HEK293 (cell line): ENCODE results near the gene FGFR3.

Experiments used
- IKZF3 ChIP-seq: fragments of 450-650 bp; IDR thresholded peaks from 2 replicates; pipeline ENCODE4 v1.5.0; 2018; ENCODE audit warnings: missing biosample characterization, mild to moderate bottlenecking, missing genetic modification characterization, moderate library complexity
- SALL2 ChIP-seq: fragments of 450-650 bp; formaldehyde crosslinking; IDR thresholded peaks from 2 replicates; pipeline ENCODE4 v1.5.0; 2017; ENCODE audit warnings: missing biosample characterization, mild to moderate bottlenecking, missing genetic modification characterization, borderline replicate concordance
- SCRT1 ChIP-seq: fragments of 450-650 bp; formaldehyde crosslinking; IDR thresholded peaks from 2 replicates; pipeline ENCODE4 v1.5.1; 2016; ENCODE audit warnings: missing biosample characterization, missing genetic modification characterization, borderline replicate concordance
- TRIM28 ChIP-seq: IDR thresholded peaks from 2 replicates; pipeline ENCODE4 v1.6.1; 2011; ENCODE audit warnings: low read length, control low read depth, borderline replicate concordance
- YY1 ChIP-seq: fragments of 450-650 bp; formaldehyde crosslinking; IDR thresholded peaks from 2 replicates; pipeline ENCODE4 v1.5.1; 2018; ENCODE audit warnings: missing biosample characterization, missing genetic modification characterization
- ZNF16 ChIP-seq: fragments of 450-650 bp; formaldehyde crosslinking; IDR thresholded peaks from 2 replicates; pipeline ENCODE4 v1.5.1; 2016; ENCODE audit warnings: low read depth, missing biosample characterization, missing genetic modification characterization
- ZNF558 ChIP-seq: fragments of 450-650 bp; formaldehyde crosslinking; IDR thresholded peaks from 2 replicates; pipeline ENCODE4 v1.5.1; 2016; ENCODE audit warnings: missing biosample characterization, missing genetic modification characterization
- ZNF792 ChIP-seq: fragments of 450-650 bp; formaldehyde crosslinking; IDR thresholded peaks from 2 replicates; pipeline ENCODE4 v1.5.1; 2016; ENCODE audit warnings: missing biosample characterization, missing genetic modification characterization
- TF ChIP-seq, protein P1 (sequence below): fragments of 450-650 bp; formaldehyde crosslinking; IDR thresholded peaks from 2 replicates; pipeline ENCODE4 v1.5.1; 2016; ENCODE audit warnings: missing biosample characterization, missing genetic modification characterization
- TF ChIP-seq, protein P2 (sequence below): fragments of 450-650 bp; formaldehyde crosslinking; IDR thresholded peaks from 2 replicates; pipeline ENCODE4 v1.5.1; 2016; ENCODE audit warnings: missing biosample characterization, missing genetic modification characterization
- TF ChIP-seq, protein P3 (sequence below): fragments of 450-650 bp; formaldehyde crosslinking; IDR thresholded peaks from 2 replicates; pipeline ENCODE4 v1.5.1; 2016; ENCODE audit warnings: missing biosample characterization, missing genetic modification characterization
- TF ChIP-seq, protein P4 (sequence below): fragments of 450-650 bp; formaldehyde crosslinking; IDR thresholded peaks from 2 replicates; pipeline ENCODE4 v1.5.1; 2016; ENCODE audit warnings: missing biosample characterization, missing genetic modification characterization, borderline replicate concordance
- TF ChIP-seq, protein P5 (sequence below): fragments of 450-650 bp; formaldehyde crosslinking; IDR thresholded peaks from 2 replicates; pipeline ENCODE4 v1.5.1; 2016; ENCODE audit warnings: missing biosample characterization, missing genetic modification characterization

DNA sequence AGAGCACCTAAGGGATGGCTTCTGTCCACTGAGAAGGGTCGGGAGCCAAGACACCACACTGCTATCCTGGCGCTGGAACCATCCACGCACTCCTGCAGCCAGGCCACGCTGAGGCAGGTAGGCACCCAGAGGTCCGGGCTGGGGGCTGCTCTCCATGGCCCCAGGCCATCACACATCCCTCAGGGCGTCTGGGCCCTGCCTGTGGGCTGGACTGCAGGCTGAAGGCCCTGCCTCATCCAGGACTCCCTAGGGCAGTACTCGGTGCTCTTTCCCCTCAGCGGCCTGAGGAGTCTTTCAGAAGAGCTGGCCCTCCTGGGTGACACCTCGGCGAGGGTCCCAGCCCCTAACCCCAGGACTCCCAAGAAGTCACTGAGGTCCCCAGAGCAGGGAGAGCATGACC lies 17.7 kb downstream of the FGFR3 start:
- TF ChIP-seq IKZF3 (no peak), ZNF792 (tag by site-specific recombination) (no peak), TRIM28 (no peak), SCRT1 (tag by site-specific recombination) (no peak), YY1 (no peak), ZNF558 (no peak), ZNF16 (tag by site-specific recombination) (no peak), SALL2 (tag by site-specific recombination) (no peak)
- TF ChIP-seq, protein P1, sequence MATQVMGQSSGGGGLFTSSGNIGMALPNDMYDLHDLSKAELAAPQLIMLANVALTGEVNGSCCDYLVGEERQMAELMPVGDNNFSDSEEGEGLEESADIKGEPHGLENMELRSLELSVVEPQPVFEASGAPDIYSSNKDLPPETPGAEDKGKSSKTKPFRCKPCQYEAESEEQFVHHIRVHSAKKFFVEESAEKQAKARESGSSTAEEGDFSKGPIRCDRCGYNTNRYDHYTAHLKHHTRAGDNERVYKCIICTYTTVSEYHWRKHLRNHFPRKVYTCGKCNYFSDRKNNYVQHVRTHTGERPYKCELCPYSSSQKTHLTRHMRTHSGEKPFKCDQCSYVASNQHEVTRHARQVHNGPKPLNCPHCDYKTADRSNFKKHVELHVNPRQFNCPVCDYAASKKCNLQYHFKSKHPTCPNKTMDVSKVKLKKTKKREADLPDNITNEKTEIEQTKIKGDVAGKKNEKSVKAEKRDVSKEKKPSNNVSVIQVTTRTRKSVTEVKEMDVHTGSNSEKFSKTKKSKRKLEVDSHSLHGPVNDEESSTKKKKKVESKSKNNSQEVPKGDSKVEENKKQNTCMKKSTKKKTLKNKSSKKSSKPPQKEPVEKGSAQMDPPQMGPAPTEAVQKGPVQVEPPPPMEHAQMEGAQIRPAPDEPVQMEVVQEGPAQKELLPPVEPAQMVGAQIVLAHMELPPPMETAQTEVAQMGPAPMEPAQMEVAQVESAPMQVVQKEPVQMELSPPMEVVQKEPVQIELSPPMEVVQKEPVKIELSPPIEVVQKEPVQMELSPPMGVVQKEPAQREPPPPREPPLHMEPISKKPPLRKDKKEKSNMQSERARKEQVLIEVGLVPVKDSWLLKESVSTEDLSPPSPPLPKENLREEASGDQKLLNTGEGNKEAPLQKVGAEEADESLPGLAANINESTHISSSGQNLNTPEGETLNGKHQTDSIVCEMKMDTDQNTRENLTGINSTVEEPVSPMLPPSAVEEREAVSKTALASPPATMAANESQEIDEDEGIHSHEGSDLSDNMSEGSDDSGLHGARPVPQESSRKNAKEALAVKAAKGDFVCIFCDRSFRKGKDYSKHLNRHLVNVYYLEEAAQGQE (tag by site-specific recombination) = no peak
- TF ChIP-seq, protein P2, sequence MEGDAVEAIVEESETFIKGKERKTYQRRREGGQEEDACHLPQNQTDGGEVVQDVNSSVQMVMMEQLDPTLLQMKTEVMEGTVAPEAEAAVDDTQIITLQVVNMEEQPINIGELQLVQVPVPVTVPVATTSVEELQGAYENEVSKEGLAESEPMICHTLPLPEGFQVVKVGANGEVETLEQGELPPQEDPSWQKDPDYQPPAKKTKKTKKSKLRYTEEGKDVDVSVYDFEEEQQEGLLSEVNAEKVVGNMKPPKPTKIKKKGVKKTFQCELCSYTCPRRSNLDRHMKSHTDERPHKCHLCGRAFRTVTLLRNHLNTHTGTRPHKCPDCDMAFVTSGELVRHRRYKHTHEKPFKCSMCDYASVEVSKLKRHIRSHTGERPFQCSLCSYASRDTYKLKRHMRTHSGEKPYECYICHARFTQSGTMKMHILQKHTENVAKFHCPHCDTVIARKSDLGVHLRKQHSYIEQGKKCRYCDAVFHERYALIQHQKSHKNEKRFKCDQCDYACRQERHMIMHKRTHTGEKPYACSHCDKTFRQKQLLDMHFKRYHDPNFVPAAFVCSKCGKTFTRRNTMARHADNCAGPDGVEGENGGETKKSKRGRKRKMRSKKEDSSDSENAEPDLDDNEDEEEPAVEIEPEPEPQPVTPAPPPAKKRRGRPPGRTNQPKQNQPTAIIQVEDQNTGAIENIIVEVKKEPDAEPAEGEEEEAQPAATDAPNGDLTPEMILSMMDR (tag by site-specific recombination) = no peak
- TF ChIP-seq, protein P3, sequence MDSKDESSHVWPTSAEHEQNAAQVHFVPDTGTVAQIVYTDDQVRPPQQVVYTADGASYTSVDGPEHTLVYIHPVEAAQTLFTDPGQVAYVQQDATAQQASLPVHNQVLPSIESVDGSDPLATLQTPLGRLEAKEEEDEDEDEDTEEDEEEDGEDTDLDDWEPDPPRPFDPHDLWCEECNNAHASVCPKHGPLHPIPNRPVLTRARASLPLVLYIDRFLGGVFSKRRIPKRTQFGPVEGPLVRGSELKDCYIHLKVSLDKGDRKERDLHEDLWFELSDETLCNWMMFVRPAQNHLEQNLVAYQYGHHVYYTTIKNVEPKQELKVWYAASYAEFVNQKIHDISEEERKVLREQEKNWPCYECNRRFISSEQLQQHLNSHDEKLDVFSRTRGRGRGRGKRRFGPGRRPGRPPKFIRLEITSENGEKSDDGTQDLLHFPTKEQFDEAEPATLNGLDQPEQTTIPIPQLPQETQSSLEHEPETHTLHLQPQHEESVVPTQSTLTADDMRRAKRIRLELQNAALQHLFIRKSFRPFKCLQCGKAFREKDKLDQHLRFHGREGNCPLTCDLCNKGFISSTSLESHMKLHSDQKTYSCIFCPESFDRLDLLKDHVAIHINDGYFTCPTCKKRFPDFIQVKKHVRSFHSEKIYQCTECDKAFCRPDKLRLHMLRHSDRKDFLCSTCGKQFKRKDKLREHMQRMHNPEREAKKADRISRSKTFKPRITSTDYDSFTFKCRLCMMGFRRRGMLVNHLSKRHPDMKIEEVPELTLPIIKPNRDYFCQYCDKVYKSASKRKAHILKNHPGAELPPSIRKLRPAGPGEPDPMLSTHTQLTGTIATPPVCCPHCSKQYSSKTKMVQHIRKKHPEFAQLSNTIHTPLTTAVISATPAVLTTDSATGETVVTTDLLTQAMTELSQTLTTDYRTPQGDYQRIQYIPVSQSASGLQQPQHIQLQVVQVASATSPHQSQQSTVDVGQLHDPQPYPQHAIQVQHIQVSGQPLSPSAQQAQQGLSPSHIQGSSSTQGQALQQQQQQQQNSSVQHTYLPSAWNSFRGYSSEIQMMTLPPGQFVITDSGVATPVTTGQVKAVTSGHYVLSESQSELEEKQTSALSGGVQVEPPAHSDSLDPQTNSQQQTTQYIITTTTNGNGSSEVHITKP = no peak
- TF ChIP-seq, protein P4, sequence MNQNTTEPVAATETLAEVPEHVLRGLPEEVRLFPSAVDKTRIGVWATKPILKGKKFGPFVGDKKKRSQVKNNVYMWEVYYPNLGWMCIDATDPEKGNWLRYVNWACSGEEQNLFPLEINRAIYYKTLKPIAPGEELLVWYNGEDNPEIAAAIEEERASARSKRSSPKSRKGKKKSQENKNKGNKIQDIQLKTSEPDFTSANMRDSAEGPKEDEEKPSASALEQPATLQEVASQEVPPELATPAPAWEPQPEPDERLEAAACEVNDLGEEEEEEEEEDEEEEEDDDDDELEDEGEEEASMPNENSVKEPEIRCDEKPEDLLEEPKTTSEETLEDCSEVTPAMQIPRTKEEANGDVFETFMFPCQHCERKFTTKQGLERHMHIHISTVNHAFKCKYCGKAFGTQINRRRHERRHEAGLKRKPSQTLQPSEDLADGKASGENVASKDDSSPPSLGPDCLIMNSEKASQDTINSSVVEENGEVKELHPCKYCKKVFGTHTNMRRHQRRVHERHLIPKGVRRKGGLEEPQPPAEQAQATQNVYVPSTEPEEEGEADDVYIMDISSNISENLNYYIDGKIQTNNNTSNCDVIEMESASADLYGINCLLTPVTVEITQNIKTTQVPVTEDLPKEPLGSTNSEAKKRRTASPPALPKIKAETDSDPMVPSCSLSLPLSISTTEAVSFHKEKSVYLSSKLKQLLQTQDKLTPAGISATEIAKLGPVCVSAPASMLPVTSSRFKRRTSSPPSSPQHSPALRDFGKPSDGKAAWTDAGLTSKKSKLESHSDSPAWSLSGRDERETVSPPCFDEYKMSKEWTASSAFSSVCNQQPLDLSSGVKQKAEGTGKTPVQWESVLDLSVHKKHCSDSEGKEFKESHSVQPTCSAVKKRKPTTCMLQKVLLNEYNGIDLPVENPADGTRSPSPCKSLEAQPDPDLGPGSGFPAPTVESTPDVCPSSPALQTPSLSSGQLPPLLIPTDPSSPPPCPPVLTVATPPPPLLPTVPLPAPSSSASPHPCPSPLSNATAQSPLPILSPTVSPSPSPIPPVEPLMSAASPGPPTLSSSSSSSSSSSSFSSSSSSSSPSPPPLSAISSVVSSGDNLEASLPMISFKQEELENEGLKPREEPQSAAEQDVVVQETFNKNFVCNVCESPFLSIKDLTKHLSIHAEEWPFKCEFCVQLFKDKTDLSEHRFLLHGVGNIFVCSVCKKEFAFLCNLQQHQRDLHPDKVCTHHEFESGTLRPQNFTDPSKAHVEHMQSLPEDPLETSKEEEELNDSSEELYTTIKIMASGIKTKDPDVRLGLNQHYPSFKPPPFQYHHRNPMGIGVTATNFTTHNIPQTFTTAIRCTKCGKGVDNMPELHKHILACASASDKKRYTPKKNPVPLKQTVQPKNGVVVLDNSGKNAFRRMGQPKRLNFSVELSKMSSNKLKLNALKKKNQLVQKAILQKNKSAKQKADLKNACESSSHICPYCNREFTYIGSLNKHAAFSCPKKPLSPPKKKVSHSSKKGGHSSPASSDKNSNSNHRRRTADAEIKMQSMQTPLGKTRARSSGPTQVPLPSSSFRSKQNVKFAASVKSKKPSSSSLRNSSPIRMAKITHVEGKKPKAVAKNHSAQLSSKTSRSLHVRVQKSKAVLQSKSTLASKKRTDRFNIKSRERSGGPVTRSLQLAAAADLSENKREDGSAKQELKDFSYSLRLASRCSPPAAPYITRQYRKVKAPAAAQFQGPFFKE (tag by site-specific recombination) = no peak
- TF ChIP-seq, protein P5, sequence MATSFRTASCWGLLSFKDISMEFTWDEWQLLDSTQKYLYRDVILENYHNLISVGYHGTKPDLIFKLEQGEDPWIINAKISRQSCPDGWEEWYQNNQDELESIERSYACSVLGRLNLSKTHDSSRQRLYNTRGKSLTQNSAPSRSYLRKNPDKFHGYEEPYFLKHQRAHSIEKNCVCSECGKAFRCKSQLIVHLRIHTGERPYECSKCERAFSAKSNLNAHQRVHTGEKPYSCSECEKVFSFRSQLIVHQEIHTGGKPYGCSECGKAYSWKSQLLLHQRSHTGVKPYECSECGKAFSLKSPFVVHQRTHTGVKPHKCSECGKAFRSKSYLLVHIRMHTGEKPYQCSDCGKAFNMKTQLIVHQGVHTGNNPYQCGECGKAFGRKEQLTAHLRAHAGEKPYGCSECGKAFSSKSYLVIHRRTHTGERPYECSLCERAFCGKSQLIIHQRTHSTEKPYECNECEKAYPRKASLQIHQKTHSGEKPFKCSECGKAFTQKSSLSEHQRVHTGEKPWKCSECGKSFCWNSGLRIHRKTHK (tag by site-specific recombination) = no peak
